SH-SY5Y (cell line): ENCODE measurements around the gene FNBP1.

Experiments
- GATA2 ChIP-seq: IDR thresholded peaks from 2 replicates; pipeline ENCODE4 v1.6.1; 2011; ENCODE audit warnings: mild to moderate bottlenecking, low read depth, low read length
- GATA3 ChIP-seq: IDR thresholded peaks from 2 replicates; pipeline ENCODE4 v1.6.1; 2011; ENCODE audit warnings: low read depth, mild to moderate bottlenecking, low read length, moderate library complexity

FNBP1 gene

GRCh38 chr9:130053504-130054324 is 10.7 kb upstream of the FNBP1 start, which contains the start of gene GPR107:
GPR107 (plus strand) TSS chr9:130053906; CDS start chr9:130053933, 27 bp downstream.
- TF ChIP-seq GATA2 (no peak), GATA3 (no peak)

GRCh38 chr9:130053109-130053503 is 10.1 kb upstream of the FNBP1 start:
- TF ChIP-seq GATA2 (no peak), GATA3 (no peak)

GRCh38 chr9:130051855-130052254 is 8.9 kb upstream of the FNBP1 start:
- TF ChIP-seq GATA3: no peak
- TF ChIP-seq GATA2: no peak

- TF ChIP-seq GATA2 (no peak), GATA3 (no peak)
Observed at GRCh38 chr9:130050462-130050861, 7.5 kb upstream of the FNBP1 start.

GRCh38 chr9:130049431-130050210 is 6.6 kb upstream of the FNBP1 start:
- no peak for TF ChIP-seq GATA2
- no peak for TF ChIP-seq GATA3

GRCh38 chr9:130045725-130046450 is 2.9 kb upstream of the FNBP1 start:
- TF ChIP-seq GATA3 (no peak), GATA2 (no peak)

GRCh38 chr9:130043654-130044623 is 950 bp upstream of the FNBP1 start:
- TF ChIP-seq GATA2 (no peak), GATA3 (no peak)

- TF ChIP-seq GATA3 (no peak), GATA2 (no peak)
Observed at GRCh38 chr9:130042406-130042884, 544 bp downstream of the FNBP1 start.

GRCh38 chr9:130041648-130042405 is 1.2 kb downstream of the FNBP1 start:
- no peak for TF ChIP-seq GATA2
- TF ChIP-seq GATA3: no peak

GRCh38 chr9:130040984-130041647 is 1.9 kb downstream of the FNBP1 start:
- TF ChIP-seq GATA3 (no peak), GATA2 (no peak)

- TF ChIP-seq GATA3 (no peak), GATA2 (no peak)
Observed at GRCh38 chr9:130039528-130040147, 3.4 kb downstream of the FNBP1 start.

GRCh38 chr9:130036099-130036498 is 6.9 kb downstream of the FNBP1 start:
- TF ChIP-seq GATA2: no peak
- no peak for TF ChIP-seq GATA3
